HepG2 (cell line): ENCODE measurements around the gene GLIS2. TPM values are rescaled to one million over a fixed set of nuclear protein-coding genes. Genes with fewer than 3 reads are reported as not detected.

Experiments used
- ARNT2 ChIP-seq: sonication (generic); formaldehyde crosslinking; IDR thresholded peaks from 2 replicates; pipeline ENCODE4 v1.8.0; 2022; ENCODE audit warnings: mild to moderate bottlenecking, low read depth, missing genetic modification reagents, moderate library complexity
- CEBPG ChIP-seq: IDR thresholded peaks from 2 replicates; pipeline ENCODE4 v1.6.1; 2016
- FOXJ3 ChIP-seq: sonication (generic); formaldehyde crosslinking; IDR thresholded peaks from 2 replicates; pipeline ENCODE4 v1.4.0; 2020; ENCODE audit warnings: missing genetic modification reagents, mild to moderate bottlenecking, borderline replicate concordance
- HES4 ChIP-seq: sonication (generic); formaldehyde crosslinking; IDR thresholded peaks from 2 replicates; pipeline ENCODE4 v1.9.0; 2021; ENCODE audit warnings: mild to moderate bottlenecking, missing genetic modification reagents, borderline replicate concordance
- HIVEP1 ChIP-seq: sonication (generic); formaldehyde crosslinking; IDR thresholded peaks from 2 replicates; pipeline ENCODE4 v1.4.0; 2020; ENCODE audit warnings: mild to moderate bottlenecking, missing genetic modification reagents
- KDM3A ChIP-seq: IDR thresholded peaks from 2 replicates; pipeline ENCODE4 v1.6.1; 2018; ENCODE audit warnings: low read depth, missing compliant biosample characterization
- MED8 ChIP-seq: sonication (generic); formaldehyde crosslinking; IDR thresholded peaks from 2 replicates; pipeline ENCODE4 v1.8.1; 2023; ENCODE audit warnings: mild to moderate bottlenecking, missing genetic modification reagents; ENCODE audit not compliant: insufficient replicate concordance
- MXI1 ChIP-seq: IDR thresholded peaks from 3 replicates; pipeline ENCODE4 v1.6.1; 2012; ENCODE audit warnings: low read depth, low read length, inconsistent platforms, borderline replicate concordance
- MYC ChIP-seq: sonication (generic); formaldehyde crosslinking; IDR thresholded peaks from 2 replicates; pipeline ENCODE4 v1.9.0; 2021; ENCODE audit warnings: missing genetic modification reagents, borderline replicate concordance
- POLR2AphosphoS2 ChIP-seq: IDR thresholded peaks from 2 replicates; pipeline ENCODE4 v1.6.1; 2011; ENCODE audit warnings: low read depth, low read length, improper control_type of control experiment
- SMAD3 ChIP-seq: sonication (generic); formaldehyde crosslinking; IDR thresholded peaks from 2 replicates; pipeline ENCODE4 v1.4.0; 2020; ENCODE audit warnings: missing genetic modification reagents
- SRSF4 ChIP-seq: fragments of 200-400 bp; formaldehyde crosslinking; IDR thresholded peaks from one replicate; pipeline ENCODE4 v1.6.1; 2018; ENCODE audit warnings: mild to moderate bottlenecking, low read depth, low read length, moderate library complexity; ENCODE audit not compliant: poor library complexity, severe bottlenecking
- TP53 ChIP-seq: sonication (generic); formaldehyde crosslinking; conservative IDR thresholded peaks from 2 replicates; pipeline ENCODE4 v1.4.0; 2020; ENCODE audit warnings: missing genetic modification reagents
- ZBTB1 ChIP-seq: sonication (generic); formaldehyde crosslinking; IDR thresholded peaks from 2 replicates; pipeline ENCODE4 v1.4.0; 2020; ENCODE audit warnings: missing genetic modification reagents, borderline replicate concordance
- ZBTB7A ChIP-seq: sonication (generic); formaldehyde crosslinking; IDR thresholded peaks from 2 replicates; pipeline ENCODE4 v1.8.0; 2022; ENCODE audit warnings: mild to moderate bottlenecking, missing genetic modification reagents
- ZBTB8A ChIP-seq: sonication (generic); formaldehyde crosslinking; IDR thresholded peaks from 2 replicates; pipeline ENCODE4 v1.4.0; 2020; ENCODE audit warnings: mild to moderate bottlenecking, low read depth, missing genetic modification reagents, borderline replicate concordance
- ZFP36L1 ChIP-seq: sonication (generic); formaldehyde crosslinking; IDR thresholded peaks from 2 replicates; pipeline ENCODE4 v1.8.0; 2022; ENCODE audit warnings: mild to moderate bottlenecking, missing genetic modification reagents, moderate library complexity
- ZNF235 ChIP-seq: sonication (generic); formaldehyde crosslinking; IDR thresholded peaks from 2 replicates; pipeline ENCODE4 v1.8.1; 2023; ENCODE audit warnings: mild to moderate bottlenecking, missing genetic modification reagents, borderline replicate concordance
- ZNF329 ChIP-seq: sonication (generic); formaldehyde crosslinking; IDR thresholded peaks from 2 replicates; pipeline ENCODE4 v1.9.0; 2021; ENCODE audit warnings: low read depth, mild to moderate bottlenecking, missing genetic modification reagents
- ZNF570 ChIP-seq: sonication (generic); formaldehyde crosslinking; IDR thresholded peaks from 2 replicates; pipeline ENCODE4 v1.4.0; 2020; ENCODE audit warnings: mild to moderate bottlenecking, missing genetic modification reagents, borderline replicate concordance
- polyA plus RNA-seq, 8 experiments: library from polyadenylated mRNA; depleted of rRNA in 3 of 8; stranded (reverse) in 7 of 8; unstranded in 1 of 8; fragments of >200 nt; fragmentation: Illumina TruSeq in 4 of 8; extraction: Trizol in 4 of 8; gene quantifications; 2 replicates each; pipeline versions ENCODE4 v1.2.1 to v1.2.3, GENCODE V29; 2011 to 2016; ENCODE audit warnings: low read depth in 4 of 8, missing spikeins in 1 of 8, mixed read lengths in 1 of 8; ENCODE audit not compliant: insufficient read depth in 1 of 8
- total RNA-seq, 5 experiments: library from RNA; depleted of rRNA; stranded (reverse); fragments of >200 nt; fragmentation: Illumina TruSeq; extraction: Trizol; gene quantifications; 2 replicates each; pipeline ENCODE4 v1.2.3, GENCODE V29; 2016; ENCODE audit warnings: low read depth in 1 of 5
- TF ChIP-seq, protein P1 (sequence below): IDR thresholded peaks from 2 replicates; pipeline ENCODE4 v1.6.1; 2016
- TF ChIP-seq, protein P2 (sequence below): IDR thresholded peaks from 2 replicates; pipeline ENCODE4 v1.6.1; 2016; ENCODE audit warnings: missing compliant biosample characterization, missing genetic modification reagents, borderline replicate concordance
- TF ChIP-seq, protein P3 (sequence below): sonication (generic); formaldehyde crosslinking; IDR thresholded peaks from 2 replicates; pipeline ENCODE4 v1.8.0; 2022; ENCODE audit warnings: mild to moderate bottlenecking, missing genetic modification reagents, borderline replicate concordance
- TF ChIP-seq, protein P4 (sequence below): sonication (generic); formaldehyde crosslinking; IDR thresholded peaks from 2 replicates; pipeline ENCODE4 v1.5.0; 2020; ENCODE audit warnings: missing genetic modification reagents

Gene GLIS2
- total and polyA plus RNA-seq, 2 of the 13 experiments (the other 11 are each of a cell fraction or from before 2014, with no cell fraction given) = 0.28 to 0.29 TPM

DNA sequence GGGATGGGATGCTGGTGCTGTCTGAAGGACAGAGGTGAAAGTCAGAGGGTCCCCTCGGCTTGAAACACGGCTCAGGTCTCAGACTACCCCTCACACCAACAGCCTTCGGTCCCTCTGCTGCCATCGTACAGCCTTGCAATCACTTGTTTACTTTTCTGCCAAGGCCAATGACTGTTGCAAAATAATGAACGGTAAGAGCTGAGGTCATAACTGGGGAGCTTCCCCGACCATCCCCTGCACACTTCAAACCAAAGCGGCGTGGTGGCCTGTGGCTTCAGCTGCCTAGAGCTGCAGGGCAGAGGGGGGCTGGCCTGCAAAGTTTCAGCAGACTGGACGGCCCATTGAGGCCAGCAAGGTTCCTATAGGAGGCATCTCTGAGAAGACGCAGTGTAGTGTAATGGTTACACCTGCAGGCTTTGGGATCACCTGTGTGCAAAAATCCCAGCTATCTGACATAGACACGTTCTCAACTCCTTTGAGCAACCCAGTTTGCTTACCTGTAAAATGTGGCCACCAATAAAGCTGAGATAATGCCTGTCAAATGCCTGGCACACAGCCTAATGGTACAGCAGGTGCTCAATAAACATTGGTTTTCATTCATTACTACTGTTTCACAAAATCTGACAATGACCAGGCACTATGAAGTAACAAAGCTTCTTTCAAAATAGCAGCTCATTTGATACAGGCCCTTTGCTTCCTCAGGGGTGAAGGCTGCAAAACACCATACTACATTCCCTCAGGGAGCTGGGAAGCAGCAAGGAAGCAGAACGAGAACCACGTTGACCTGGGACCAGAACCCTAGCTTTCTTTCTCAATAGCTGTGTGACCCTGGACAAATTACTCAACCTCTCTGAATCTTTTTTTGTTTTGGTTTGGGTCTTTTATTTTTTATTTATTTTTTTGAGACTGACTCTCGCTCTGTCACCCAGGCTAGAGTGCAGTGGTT, 30.2 kb downstream of the GLIS2 start (continued):
- TF ChIP-seq, protein P1, sequence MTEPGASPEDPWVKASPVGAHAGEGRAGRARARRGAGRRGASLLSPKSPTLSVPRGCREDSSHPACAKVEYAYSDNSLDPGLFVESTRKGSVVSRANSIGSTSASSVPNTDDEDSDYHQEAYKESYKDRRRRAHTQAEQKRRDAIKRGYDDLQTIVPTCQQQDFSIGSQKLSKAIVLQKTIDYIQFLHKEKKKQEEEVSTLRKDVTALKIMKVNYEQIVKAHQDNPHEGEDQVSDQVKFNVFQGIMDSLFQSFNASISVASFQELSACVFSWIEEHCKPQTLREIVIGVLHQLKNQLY (CRISPR knock-in tag) = peak; percentile 77; the same call in 1 of the 2 replicates
- TF ChIP-seq, protein P2, sequence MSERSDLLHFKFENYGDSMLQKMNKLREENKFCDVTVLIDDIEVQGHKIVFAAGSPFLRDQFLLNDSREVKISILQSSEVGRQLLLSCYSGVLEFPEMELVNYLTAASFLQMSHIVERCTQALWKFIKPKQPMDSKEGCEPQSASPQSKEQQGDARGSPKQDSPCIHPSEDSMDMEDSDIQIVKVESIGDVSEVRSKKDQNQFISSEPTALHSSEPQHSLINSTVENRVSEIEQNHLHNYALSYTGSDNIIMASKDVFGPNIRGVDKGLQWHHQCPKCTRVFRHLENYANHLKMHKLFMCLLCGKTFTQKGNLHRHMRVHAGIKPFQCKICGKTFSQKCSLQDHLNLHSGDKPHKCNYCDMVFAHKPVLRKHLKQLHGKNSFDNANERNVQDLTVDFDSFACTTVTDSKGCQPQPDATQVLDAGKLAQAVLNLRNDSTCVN (CRISPR knock-in tag) = peak; percentile 54; the same call in 1 of the 2 replicates
- TF ChIP-seq ZBTB7A (CRISPR knock-in tag) (peak; percentile 83; the same call in 1 of the 2 replicates), MED8 (no peak), KDM3A (0 out of 2 replicates have a peak, but pooled peaks have one; percentile 65), ARNT2 (CRISPR knock-in tag) (no peak), TP53 (0 out of 2 replicates have a peak, but pooled peaks have one; percentile 35), HIVEP1 (CRISPR knock-in tag) (peak; percentile 94), ZBTB1 (CRISPR knock-in tag) (no peak), ZFP36L1 (CRISPR knock-in tag) (no peak), ZNF570 (CRISPR knock-in tag) (no peak), POLR2AphosphoS2 (no peak), MYC (peak; percentile 45; the same call in 1 of the 2 replicates), SRSF4 (no peak), FOXJ3 (peak; percentile 66), SMAD3 (CRISPR knock-in tag) (peak; percentile 91), HES4 (CRISPR knock-in tag) (no peak), ZNF235 (CRISPR knock-in tag) (no peak), ZBTB8A (CRISPR knock-in tag) (no peak), CEBPG (CRISPR knock-in tag) (peak; percentile 97), ZNF329 (CRISPR knock-in tag) (no peak), MXI1 (peak; percentile 67; the same call in 2 of the 3 replicates)
- TF ChIP-seq, protein P3, sequence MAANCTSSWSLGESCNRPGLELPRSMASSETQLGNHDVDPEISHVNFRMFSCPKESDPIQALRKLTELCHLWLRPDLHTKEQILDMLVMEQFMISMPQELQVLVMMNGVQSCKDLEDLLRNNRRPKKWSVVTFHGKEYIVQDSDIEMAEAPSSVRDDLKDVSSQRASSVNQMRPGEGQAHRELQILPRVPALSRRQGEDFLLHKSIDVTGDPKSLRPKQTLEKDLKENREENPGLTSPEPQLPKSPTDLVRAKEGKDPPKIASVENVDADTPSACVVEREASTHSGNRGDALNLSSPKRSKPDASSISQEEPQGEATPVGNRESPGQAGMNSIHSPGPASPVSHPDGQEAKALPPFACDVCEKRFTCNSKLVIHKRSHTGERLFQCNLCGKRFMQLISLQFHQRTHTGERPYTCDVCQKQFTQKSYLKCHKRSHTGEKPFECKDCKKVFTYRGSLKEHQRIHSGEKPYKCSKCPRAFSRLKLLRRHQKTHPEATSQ (CRISPR knock-in tag) = no peak
- TF ChIP-seq, protein P4, sequence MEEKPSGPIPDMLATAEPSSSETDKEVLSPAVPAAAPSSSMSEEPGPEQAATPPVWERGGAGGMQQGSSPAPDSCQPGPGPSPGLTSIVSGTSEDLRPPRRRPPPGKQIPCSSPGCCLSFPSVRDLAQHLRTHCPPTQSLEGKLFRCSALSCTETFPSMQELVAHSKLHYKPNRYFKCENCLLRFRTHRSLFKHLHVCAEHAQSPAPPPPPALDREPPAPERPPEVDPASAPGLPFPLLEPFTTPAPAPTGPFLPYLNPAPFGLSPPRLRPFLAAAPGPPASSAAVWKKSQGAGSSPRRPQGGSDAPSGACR = no peak
